Body of pancreas (tissue), 4 donors: Measurements from ENCODE around the gene FOXL1.

Source experiments
- CTCF ChIP-seq, 7 experiments: fragments of 450-650 bp in 4 of 7; fragments of 200-600 bp in 3 of 7; sonication (generic) in 3 of 7; IDR thresholded peaks; one replicate each; pipeline ENCODE4 v1.5.1; 2016 to 2019; ENCODE audit warnings: antibody characterized with exemption in 7 of 7
- POLR2A ChIP-seq, 3 donors: fragments of 450-650 bp; IDR thresholded peaks; one replicate each; pipeline ENCODE4 v1.6.1; 2016; ENCODE audit warnings: antibody characterized with exemption in 3 of 3, mild to moderate bottlenecking in 2 of 3

GRCh38 chr16:86573646-86574508 is 4.5 kb upstream of the FOXL1 start:
- TF ChIP-seq CTCF (IDR thresholded peaks at IDR 0.05) (no peak), POLR2A (IDR thresholded peaks at IDR 0.05) (no peak)
